Measurements from ENCODE around the gene MN1.

The MN1 gene

DNA sequence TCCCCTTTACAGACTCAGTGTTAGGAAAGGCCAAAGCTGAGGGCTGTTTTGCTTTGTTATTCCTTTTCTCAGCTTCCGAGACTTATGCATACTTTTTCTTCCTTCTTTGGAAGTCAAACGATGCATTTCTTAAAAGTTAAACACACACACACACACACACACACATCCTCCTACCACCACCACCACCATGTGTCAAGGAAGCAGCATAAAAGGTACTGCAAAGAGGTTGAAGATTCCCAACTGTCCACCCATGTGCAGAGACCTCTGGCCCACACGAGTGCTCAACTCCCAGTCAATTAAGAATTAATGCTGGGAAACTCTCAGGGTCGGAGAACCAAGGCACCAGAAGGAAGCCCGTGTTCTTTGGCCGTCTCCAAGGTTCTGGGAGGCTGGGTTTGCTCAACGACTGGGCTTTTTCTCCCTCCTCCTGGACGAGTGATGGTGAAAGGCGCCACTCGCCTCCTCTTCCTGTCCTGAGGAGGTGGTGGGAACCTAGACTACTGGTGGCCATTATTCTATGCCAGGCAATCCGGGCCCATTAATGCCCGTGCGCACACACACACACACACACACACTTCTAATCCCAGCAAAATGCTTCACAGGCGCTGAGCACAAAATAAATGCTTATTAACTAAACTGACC lies 15.1 kb downstream of the MN1 start:
- no peak for DNase-seq

DNA sequence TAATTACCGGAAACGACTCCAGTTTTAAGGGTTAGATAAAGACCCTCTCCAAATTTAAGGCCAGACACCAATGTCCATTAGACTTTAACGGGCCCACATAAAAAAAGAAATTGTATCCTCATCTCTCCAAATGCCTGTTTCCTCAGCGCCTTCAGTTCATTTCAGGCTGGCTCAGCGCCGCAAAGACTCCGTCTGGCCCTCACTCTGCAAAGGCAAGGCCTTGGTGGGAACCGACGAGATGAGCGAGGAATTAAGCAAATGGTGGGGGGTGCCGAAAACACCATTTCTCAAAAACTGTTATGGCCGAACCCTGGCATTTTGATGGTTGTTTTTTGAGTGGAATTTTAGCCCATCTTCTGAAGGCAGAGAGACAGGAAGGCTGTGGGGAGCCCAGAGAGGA lies 15.7 kb downstream of the MN1 start:
- DNase-seq, result no peak

DNA sequence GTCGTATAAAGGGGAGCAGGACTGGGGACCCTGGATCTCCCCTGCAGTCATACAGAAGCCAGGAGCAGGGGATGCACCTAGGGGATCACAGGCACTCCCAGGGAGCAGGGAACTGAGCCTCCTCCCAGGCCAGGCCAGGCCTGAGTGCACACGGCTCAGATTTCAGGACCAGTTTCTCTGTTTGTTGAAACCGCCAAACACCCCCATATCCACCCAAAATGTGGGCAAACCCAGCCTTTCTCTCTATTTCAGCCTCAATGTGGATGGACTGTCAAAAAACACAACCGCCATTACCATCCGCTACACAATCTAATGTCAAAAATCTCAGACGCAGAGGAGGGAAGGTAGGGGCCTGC lies 17.5 kb downstream of the MN1 start:
- DNase-seq, result no peak

DNA sequence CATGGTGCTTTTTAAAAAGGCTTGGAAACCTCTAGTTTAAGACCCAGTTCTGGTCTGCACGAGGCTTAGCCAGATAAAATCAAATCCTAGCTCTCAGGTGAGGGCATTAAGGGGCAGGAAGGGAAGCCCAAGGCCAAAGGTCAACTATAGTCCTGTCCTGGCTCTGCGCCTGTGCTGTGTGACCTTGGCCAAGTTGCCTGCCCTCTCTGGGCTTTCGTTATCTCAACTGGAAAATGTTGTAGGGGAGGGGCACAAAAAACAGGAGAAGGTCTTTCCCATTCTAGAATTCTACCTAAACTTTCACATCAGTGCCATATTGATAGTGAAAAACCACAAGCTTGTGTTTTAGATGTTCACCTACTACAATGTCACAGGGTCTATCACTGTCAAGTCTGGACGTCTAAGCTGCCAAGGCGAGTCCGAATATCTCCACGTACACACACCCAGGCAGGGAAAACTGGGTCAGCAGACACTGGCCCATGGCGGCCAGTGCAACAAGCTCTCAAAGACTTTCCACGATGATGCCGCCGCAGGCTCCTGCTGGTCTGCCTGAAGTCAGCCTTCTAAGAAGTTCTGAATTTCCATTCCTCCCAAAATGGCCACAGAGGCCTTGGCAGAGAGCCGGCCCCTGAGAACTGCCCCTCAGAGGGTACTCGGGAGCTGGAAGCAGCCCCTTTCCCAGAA lies 18.0 kb downstream of the MN1 start:
- no peak for DNase-seq

DNA sequence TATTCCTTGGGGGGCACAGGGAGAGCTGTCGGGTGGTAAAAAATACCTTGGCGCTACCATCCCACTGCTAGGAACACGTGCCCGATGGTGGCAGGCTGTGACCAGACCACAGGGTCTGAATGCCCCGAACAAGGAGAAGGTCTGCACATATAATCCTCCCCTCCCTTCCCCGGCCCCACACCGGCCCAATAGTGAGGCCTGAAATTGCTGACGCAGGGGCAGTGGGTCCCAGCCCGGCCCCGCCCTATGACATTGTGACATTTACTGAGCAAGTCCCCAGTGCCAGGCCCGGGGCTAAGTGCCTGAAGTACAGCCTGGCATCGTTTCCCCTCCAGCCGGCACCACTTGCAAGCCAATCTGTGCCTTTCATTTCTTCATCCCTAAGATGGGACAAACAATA lies 19.5 kb downstream of the MN1 start:
- DNase-seq, result peak in 1 of 58 donors; percentile 34

DNA sequence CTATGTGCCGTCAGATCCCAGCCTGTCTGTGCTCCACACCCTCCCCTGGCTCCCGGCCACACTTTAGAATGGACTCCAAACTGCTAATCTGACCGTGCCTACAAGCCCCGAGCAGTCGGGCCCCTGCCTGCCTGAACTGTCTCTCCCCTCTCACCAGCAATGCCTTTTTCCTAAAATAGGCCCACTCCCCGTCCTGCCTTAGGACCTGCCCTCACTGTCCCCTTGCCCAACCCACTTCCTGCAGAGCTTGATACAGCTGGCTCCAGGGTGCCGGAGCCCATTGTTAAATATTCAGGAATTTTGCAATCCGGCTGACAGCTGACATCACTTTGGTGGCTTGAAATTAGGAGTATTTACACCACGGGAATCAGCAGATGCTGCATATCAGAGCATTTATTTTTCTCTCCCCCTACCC lies 21.4 kb downstream of the MN1 start:
- no peak for DNase-seq

DNA sequence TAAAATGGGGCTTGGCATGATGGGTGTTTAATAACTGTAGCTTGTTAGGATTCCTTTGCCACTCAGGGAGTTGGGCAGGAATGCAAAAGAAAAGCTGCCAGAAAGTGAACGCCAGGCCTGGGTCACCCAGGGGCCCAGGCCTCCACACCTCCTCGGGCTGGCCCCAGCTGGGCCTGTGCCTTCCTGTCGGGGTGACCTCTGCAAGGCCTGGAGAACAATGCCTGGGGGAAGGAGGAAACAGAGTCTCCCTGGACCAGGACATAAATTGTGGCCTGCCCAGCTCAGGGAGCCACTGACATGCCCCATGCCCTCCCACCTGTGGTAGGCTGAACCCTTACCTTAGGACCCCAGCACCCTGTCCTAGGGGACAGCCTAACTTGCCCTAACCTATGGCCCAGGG lies 21.9 kb downstream of the MN1 start:
- no peak for DNase-seq

DNA sequence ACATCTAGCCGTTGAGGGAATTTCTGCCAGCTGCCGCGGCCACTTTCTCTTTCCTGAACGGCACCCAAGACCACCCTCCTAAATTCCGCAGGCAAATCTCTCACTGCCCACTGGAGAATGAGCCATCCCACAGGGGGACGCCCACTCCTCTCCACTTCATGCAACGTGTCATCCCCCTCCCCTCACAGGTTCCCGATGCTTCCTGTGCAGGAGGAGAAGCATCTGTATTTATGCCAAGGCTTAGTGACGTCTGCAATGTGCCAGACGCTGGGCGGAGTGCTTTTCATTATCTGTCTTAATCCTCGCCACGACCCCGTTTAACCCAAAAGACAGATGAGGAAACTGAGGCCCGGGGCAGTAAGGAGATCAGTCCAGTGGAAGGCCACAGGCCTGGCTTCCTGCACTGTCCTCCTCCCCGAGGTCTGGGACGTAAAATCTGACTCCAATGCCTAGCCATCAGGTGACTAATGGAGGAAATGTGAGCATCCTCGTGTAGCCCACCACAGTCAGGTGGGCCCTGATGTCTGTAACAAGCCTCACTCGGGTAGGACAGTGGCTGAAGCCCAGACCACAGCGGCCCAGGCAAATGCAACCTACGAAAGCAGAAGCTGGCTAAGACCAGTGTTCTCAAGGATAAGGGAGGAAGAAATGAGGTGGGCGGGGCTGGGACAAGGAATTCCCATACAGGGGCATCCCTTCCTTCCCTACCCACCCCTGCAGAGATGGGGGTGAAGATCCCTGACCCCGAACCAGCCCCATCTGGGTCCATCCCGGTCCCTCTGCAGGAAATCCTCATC lies 23.1 kb downstream of the MN1 start:
- DNase-seq, result peak in 2 of 58 donors; percentile 26 to 37

DNA sequence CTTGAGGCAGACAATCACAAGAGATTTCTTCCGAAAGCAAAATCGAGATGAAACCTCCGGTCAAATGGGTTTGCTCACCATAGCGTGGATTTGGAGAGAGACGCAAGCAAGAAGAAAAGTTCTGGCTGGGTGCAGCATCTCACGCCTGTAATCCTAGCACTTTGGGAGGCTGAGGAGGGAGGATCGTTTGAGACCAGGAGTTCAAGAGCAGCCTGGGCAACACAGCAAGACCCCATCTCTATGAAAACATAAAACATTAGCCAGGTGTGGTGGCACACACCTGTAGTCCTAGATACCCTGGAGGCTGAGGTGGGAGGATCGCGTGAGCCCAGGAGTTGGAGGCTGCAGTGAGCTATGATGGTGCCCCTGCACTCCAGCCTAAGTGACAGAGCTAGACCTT lies 24.4 kb downstream of the MN1 start:
- DNase-seq, result no peak

DNA sequence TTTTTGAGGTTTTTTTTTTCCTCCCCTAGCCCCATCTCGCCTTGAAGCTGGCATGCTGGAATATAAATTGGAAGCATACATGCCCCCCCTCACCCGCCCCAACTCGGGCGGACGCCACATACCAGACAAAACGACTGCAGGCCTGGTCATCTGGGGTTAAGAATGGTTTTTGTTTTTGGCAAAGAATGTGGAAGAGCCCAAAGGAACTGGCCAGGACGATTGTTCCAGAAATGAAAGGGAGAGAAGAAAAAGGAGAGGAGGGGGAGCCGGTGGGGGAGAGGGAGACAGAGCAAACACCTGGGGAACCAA lies 25.0 kb downstream of the MN1 start:
- DNase-seq, result no peak

DNA sequence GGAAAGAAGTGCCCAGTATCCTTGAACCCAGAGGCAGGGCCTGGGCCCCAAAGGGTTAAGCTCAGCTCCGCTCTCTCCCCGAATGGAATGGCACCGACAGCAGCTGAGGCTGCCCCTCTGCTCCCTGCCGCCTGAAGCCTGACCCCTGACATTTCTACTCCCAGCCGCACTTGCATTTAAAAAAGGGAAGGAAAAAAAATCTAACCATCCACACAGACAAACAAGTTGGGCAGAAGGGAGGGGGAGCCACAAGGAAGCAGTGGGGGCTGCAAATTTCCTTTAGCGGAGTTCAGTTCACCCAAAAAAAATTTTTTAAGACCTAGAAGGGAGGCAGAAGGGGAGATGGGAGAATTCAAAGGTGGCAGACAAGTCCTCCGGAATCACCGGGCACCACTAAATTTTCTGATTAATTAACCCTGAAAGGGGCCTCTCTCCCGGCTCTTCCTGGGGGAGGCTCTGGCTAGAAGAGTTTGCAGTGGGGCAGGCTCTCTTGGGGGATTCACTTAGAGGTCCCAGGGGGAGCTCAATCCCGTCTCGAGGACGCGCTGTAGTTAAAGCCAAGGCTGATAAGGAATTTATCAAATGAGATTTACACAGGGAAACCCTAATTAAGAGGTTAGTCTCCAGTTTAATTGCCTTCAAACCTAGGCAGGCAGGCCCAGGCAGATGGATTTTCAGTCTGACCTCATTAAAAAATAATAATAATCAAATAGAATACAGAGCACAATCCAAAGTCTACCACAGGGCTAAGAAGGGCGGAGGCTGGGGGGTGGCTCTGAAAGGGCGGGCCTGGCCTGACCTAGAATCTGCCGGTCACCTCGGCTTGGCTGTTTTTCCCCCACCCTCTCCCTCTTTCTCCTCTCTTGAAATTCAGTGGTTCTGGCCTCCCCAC lies 25.6 kb downstream of the MN1 start:
- no peak for DNase-seq

DNA sequence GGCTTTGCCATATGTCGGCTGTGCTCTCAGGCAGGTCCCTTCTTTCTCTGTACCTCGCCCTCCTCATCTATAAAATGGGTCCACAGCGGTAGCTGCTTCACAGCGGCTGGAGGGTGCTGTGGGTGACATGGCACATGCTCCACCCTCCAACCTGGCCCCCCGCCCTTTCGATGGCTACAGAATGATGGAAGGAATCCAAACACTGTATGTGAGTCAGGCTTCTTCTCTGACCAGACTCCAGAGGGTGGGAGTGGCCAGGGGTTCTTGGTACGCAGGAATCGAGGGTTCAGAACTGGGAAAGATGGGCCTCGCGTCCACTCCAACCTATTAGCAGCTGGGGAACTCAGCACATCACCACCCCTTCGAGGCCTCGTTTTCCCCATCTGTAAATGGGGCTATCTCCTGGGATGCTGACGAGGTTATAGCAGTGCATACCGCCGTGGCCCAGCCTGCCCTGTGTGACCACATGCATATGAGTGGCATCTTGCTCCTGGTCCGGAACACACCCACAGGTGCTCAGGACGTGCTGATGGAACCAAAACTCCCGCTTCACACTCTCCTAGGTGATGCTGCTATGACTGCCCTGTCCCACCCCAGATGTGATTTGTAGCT lies 26.4 kb downstream of the MN1 start:
- no peak for DNase-seq

DNA sequence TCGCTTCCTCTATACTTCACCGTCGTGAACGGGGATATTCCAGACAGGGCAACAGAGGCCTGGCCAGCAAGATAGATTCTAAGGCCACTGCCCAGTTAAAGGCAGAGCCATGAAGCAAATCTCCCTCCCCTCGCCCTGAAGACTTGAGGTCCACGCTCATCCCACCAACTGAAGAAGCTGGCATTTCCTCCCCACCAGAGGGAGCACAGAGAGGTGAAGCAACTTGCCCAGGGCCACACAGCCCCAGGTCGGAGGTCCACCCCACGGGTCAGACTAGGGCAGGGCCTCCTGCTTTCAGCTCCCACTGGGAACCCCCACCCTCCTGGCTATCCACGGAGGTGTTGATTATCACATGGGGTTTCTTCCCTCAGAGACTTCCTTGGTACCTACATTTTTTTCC lies 27.4 kb downstream of the MN1 start:
- DNase-seq, result no peak

DNA sequence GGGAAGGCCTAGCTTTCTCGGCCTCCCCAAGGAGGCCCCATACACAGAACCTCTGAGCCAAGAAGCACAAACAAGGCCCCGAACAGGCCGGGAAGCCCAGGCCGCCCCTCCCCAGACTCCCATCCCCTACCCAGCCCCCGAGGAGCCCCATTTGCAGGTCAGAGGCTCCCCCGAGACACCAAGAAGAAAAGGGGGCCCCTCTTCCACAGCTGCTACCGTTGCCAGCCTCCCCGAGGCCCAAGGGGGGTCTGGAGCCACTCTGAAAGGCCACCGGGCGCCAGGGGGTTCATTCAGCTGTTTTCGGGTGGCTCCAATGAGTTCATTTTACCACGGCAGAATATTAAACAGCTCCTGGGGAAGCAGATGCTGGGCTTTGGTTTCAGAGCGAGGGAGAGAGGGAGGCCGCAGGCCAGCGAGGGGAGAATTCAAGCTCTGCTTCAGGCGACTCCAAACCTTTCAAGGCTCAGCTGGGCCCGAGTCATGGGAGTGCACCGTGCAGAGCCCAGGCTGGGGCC lies 28.5 kb downstream of the MN1 start:
- DNase-seq, result peak in 9 of 58 donors; percentile 6 to 40 (median 19)

DNA sequence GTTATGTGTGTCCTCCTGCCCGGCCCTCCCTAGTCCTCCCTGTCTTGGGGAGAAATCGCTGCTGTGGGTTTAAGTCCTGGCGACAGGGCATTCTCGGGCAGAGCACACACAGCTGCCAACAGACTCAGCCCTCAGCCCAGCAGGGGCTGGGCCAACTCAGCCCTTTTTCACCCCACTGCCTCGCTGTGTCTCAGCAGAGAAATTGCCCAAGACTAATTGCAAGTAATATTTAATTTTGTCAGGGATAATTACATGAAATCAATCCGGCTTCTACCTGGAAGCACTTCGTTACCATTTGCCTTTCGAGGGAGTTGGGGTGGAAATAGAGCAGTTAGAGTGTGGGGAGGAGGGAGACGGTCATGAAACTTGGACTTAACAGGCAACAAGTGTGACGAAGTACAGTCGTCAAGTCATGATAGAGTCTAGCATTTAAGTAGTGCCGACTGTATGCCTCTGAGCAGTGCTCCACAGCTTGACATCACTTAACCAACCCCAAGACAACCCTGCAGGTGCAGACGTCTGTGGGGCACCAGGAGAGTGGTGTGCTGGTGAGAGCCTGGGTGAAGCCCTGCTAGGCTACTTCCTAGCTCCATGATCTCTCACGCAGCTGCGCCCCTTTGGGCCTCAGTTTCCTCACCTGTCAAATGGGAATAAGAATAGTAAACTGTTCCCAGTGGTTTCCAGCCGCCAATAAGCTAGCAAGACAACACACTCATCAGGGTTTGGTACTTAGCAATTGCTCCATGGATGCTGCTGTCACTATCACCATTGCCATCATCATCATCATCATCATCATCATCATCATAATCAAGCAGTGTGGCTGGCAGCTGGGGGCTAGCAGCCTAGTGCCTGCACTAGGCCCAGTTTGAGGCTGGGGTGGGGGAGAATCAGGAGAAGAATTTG lies 29.2 kb downstream of the MN1 start:
- peak in 1 of 58 donors; percentile 25 for DNase-seq

DNA sequence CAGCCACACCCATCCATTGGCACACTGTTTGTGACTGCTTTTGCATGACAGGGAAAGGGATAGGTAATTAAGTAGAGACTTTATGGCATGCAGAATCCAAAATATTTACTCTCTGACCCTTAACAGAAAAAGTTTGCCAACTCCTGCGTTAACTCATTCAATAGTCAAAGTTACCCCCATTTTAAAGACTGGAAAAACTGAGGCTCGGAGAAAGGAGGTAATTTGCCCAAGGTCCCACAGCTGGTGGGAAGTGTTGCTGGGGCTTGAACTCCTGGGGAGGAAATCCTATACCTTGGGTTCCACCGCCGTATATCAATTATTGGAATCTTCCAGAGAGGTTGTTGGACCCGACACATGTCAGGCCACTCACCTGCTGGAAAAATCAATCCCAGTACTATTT lies 29.9 kb downstream of the MN1 start:
- no peak for DNase-seq

DNA sequence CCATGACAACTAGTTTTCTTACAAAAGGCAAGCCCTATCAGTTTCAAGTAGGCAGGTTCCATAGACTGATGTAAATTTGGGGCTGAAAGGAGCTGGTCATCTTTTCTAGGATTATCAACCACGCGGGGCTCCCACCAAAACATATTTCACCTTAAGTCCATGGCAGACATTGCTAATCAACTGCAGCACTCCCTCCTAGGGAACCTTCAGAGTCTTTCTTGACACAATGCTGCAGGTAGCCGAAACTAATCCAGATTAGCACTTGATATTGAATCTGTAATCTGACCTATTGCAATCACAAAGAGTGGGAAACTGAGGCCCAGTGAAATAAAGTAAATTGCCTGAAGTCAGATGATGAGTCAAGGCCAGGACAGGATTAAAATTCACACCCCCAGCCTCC lies 32.5 kb downstream of the MN1 start:
- DNase-seq, result no peak

DNA sequence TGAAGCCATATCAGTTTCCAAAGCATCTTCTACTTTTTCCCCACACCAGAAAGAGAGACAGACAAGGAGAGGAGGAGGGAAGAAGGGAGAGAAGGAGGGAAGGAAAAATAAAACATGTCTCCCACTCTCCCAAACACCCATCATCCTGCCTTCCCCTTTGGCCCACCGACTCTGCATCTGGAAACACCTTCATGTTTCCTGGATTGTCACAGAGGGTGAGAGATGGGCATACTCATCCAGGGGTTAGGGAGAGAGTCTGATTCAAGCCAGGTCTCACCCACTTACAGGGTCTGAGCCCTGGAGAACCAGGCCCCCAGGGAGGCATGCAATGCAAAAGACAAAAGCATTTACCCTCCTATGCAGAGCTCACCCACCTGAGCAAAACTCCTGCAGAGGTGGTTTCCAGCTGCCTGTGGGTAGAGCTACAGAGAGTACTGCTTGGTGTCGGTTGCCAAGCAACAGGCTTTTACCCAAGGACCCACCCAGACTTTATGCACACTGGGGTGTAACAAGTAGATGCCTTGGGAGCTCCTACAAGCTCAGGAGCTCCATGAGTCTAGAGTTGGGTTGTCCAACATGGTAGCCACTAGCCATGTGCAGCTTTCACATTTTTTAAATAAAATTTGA lies 33.4 kb downstream of the MN1 start:
- peak in 1 of 58 donors; percentile 46 for DNase-seq

DNA sequence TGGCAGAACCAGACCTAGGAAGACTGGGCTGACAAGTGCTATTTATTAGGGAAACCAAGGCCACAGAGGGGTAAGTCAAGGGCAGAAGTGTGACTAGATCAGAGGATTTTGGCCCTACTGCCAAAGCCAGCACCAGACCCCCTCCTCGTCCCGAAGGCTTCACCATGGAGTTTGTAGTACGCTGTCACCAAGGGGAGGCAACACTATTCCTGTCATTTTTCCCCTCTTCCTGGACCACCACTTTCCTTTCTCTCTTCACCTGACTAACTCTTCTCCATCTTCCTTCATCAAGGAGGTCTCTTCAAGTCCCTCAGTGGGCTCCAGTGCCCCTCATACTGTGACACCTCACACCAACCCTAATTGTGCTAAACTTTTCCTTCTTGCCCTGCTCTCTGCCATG lies 34.9 kb downstream of the MN1 start:
- no peak for DNase-seq
